DLD1 (cell line): ENCODE measurements around the gene MAPKAP1.

Experiments used
- in situ Hi-C: cut with HindIII; loops from 2 replicates; pipeline ENCODE4 v1.10.0; 2017; ENCODE audit warnings: low sequenced_read_pairs

The MAPKAP1 gene

DNA sequence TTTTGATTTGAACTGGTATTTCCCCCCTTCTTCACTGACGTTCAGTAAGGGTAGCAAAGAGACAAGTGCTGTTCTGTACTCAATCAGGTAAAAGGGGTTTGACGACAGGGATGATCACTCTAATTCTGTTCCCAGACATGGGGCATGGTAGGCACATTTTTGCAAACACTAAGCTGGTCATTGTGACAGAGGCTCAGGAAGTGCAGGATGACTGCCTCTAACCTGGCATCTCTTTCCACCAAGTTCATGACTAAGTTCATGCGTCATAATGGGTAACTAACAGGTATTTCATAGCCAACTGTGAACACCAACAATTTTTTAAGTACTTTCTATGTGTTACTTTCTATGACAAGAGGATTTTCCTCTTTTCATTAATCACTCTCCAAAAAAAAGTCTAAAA lies 166.5 kb downstream of the MAPKAP1 start:
- in situ Hi-C loops = no loop called here

DNA sequence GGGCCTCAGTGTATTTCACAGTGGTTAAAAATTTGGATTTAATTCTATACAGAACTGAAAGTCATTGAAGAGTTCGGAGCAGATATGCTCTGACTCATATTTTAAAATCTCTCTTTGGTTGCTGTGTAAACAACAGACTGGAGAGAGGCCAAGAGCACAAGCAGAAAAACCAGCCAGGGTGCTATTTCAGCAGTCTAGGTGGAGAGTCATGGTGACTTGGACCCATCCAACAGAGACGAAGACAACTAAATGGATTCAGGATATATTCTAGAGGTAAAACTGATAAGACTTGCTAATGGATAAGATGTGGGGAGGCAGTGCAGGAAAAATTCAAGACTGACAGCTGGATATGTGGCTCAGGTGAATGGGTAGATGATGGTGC lies 168.9 kb downstream of the MAPKAP1 start:
- in situ Hi-C loops = no loop called here

GRCh38 chr9:125537442-125538091 lies 169.4 kb downstream of the MAPKAP1 start:
- in situ Hi-C loops = no loop called here

DNA sequence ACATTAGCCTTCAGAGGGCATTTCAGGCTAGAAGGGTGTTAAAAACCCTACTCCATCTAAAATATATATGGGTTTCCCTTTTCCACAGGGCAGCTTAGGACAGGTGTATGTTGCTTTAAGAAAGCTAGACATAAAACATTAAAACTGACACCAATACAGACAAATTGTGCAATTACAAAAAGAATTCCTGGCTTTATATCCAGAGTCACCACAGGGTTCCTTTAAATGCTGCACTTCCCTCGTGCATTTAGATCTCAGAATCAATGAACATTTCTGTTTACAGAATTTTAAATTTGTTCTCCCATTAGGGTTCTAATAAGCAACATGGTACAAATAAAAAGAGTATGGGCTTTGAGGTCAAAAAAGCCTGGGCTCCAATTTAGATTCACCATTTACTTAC lies 170.2 kb downstream of the MAPKAP1 start:
- in situ Hi-C loops = no loop called here

DNA sequence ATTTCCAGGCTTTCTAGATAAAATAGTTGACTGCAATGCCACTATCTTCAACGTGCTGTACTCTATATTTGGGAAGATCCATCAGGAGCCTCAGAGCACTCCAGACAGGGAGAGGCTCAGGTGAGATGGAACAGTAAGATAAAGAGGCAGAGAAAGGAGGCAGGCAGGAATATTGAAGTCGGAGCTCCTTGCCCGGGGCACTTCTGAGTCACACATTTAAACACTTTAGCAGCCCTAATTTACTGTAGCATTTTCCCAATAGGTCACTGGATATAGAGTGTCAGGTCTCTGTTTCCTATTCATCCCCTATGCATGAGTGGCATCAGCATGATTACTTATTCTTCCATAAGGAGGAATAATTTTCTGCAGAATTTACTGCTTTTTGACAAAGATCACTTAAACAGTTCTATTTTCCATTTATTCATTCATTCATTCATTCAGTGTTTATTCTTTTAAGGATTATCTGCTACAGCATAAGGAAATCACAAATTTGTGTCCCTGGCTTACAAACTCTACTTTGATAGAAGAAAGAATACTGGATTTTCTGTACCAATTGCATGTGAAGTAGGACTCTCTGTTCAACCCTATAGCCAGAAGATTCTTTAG lies 170.7 kb downstream of the MAPKAP1 start:
- in situ Hi-C loops = no loop called here

DNA sequence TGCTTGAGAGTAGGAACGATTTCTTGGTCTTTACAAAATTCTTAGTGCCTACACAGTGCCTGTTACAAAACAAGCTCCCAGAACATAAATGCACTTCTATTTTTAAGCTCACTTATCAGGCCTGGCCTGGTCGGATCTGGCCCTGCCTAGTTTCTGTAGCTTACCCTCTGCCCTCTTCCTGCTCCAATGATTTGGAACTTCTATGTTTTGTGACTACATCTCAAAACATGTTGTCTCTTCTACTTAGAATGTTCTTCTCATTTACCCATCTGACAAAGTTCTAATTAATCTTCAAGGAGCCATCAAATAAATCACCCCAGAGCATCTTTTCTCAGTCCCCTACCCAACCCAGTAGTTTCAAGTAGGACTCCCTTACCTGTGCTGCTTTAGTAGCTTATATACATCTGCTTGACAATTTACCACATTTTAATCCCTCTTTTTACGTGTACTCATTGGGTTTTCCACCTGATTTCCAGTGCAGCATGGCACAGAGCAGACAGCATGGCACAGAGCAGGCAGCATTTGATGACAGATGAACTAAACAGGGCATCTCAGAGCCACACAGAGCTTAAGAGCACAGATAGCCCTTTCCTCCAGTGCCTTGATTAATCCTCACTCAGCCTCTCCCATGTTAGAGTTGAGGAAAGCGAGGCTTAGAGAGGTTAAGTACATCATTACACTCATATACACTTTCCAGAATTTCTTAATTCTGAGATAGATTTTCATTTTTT lies 171.9 kb downstream of the MAPKAP1 start:
- in situ Hi-C loops = no loop called here

DNA sequence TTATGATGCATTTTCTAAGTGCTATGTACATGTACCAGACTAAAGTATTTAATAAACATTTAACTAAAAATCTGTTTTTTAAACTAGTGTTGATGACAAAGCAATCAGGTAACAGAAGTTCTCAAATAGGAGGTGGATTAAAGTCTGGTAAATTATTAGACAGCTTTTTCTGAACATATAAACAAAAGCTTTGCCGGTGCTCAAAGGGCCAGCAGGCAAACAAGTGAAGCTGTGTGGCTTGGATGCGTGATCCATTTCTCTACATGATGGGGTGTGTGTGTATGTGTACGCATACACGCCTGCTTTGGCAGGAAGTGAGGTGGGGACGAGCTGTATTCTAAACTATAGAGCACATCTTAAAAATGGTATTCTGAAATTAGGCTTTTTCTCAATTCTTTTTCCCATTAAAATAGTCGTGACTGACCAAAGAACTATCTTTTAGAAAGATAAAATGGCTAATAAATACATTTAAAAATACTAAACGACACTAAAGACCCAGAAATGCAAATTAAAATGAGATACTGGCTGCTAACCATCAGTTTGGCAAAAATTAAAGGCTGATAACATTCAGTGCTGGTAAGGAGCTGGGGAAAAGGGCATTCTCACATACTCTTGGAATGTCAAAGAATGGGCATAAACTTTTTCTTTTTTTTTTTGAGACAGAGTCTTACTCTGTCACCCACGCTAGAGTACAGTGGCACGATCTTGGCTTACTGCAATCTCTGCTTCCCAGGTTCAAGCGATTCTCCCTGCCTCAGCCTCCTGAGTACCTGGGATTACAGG lies 174.0 kb downstream of the MAPKAP1 start:
- in situ Hi-C loops = no loop called here

GRCh38 chr9:125532412-125532811 lies 174.6 kb downstream of the MAPKAP1 start:
- in situ Hi-C loops = no loop called here

- in situ Hi-C loops = no loop called here
These were observed 177.2 kb downstream of the MAPKAP1 start for GRCh38 chr9:125529589-125530515.

DNA sequence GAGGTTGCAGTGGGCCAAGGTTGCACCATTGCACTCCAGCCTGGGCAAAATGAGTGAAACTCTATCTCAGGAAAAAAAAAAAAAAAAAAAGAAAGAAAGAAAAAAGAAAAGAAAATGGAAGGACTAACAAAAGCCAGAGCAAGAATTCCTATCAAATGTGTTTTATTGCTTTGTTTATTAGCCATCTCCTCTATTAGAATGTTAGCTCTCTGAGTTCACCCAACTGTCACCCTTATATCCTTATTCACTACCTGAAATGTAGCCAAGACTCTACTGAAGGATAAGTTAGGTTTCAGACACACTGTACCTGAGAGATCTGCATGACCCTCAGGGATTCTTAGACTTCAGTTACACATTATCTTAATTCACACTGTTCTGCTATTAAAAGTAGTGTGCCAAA lies 177.9 kb downstream of the MAPKAP1 start:
- in situ Hi-C loops = no loop called here

- in situ Hi-C loops = no loop called here
These were observed 179.5 kb downstream of the MAPKAP1 start for GRCh38 chr9:125527471-125528002.

GRCh38 chr9:125525921-125526631 lies 180.9 kb downstream of the MAPKAP1 start:
- in situ Hi-C loops = no loop called here

DNA sequence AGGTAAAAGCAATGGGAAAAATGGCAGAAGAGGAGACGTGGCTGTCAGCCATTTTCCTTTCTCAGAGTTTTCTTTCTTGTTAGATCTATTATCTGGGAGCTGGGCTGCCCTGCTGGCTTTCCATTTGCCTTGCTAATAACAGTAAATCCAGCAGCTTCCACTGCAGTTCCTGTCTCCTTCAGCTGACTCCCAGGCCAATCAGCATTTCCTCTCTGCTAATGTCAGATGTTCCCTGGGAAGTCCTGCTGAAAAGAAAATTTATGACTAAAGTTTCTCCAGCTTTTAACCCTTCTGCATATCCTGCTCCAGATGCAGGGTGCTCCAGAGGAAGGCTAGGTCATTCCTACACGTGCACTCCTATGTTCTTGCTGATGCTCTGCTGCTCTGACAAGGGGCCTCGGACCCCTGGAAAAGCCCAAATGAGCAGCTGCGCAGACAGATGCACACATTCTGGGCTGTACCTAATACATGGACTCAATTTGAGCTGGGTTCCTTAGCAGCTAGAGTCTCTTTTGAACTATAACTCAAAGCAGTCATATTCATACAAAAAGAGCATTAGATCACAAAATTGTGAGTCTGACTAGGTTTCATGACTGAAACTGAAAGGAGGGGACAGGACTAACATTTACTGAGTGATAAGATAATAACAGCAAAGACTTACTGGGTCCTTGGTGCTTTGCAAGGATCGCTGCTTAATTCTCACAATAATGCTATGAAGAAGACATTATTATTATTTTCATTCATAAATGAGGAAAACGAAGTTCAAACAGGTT lies 182.2 kb downstream of the MAPKAP1 start:
- in situ Hi-C loops = no loop called here

- in situ Hi-C loops = no loop called here
These were observed 183.3 kb downstream of the MAPKAP1 start for GRCh38 chr9:125523681-125524080.

DNA sequence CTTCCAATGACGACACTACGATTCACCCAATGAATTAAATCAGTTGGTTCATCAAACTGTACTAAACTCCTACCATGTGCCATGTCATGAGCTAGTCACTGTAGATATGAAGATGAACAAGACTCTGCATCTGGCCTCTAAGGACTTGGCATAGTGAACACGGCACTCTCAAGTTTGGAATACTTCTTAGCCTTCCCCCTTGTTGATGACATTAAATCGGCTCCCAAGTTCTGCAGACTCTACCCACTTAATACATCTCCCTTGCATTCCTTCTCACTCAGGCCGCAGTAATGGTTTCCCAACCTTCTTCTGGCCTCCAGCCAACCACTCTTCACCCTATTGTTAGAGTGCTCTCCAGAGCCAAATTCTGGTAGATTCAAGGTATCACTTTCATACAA lies 184.7 kb downstream of the MAPKAP1 start:
- in situ Hi-C loops = no loop called here

DNA sequence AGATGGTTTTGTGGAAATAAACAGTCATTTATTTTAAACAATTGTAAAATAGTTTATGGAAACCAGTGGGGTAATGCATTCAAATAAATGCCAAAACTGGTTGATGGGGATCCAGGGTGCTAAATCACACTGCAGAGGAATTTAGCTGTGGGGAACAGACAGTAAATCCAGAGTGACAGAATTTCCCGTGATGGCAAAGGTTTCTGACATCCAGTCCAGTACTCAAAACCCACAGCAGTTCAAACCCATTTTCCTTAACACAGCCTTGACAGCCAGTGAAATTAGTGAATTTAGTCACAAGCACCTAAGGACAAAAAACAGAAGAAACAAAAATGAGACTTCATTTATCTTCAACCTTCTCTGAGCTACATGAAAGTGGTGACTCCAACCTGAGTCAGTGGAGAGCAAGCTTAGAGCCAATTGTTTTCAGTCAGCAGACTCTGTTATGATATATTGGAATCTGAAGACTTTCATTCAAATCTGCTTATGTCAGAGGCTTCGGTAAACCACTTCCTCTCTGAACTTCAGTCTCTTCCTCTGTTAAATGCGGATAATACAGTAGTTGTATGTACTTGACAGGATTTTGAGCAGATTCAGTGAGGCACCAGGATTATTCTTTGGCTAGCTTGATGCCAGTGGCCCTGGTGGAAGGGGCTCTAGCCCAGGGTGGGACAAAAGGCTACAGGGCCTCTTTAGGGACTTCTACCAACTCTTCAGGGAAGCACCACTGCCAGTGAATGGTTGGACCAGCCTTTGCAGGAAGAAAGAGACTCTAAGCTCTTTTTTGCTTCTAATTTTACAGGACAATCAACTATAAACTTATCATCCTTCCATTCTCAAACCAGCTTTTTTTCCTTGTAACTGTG lies 185.3 kb downstream of the MAPKAP1 start:
- in situ Hi-C loops = no loop called here

- in situ Hi-C loops = no loop called here
These were observed 187.3 kb downstream of the MAPKAP1 start for GRCh38 chr9:125519734-125520133.

DNA sequence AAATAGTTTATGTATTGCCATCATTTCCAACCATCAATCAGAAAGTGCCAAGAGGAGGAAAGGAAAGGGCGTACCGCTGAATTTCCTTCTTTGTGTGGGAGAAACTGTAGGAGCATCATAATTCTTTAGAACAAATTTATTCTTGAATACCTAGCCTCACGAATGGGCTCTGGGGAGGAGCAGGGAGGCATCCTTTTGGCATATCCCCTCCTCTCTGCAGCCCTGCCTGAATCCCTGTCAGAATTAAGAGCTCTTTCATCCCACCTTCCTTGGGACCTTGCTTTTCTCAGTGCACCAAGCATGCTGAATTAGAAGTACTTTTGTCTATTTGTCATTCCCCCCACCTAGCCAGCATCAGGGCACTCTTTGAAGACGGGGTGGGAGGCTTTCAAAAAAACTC lies 189.4 kb downstream of the MAPKAP1 start:
- in situ Hi-C loops = no loop called here
